A549 (cell line): ENCODE data around the gene CUL1.

ENCODE experiments used
- ESRRA ChIP-seq: fragments of 150-350 bp; IDR thresholded peaks from 2 replicates; pipeline ENCODE4 v1.6.1; 2014; ENCODE audit warnings: mild to moderate bottlenecking, low read length, borderline replicate concordance
- HOXB5 ChIP-seq: fragments of 250-450 bp; sonication (Bioruptor Pico); IDR thresholded peaks from 2 replicates; pipeline ENCODE4 v1.5.0; 2020; ENCODE audit warnings: mild to moderate bottlenecking, moderate library complexity
- JUNB ChIP-seq: fragments of >200 bp; sonication (Bioruptor Twin); formaldehyde crosslinking; IDR thresholded peaks from 2 replicates; pipeline ENCODE4 v1.6.1; 2016
- POLR2A ChIP-seq: IDR thresholded peaks from 2 replicates; pipeline ENCODE4 v1.6.1; 2012; ENCODE audit warnings: mild to moderate bottlenecking, low read length
- RNF2 ChIP-seq: fragments of 200-600 bp; sonication (generic); IDR thresholded peaks from 2 replicates; pipeline ENCODE4 v1.6.1; 2016; ENCODE audit warnings: low read depth, mild to moderate bottlenecking, antibody characterized with exemption, moderate library complexity, borderline replicate concordance
- ZNF302 ChIP-seq: fragments of 250-450 bp; sonication (Bioruptor Pico); IDR thresholded peaks from 2 replicates; pipeline ENCODE4 v1.9.0; 2021; ENCODE audit warnings: inconsistent platforms, mild to moderate bottlenecking, moderate library complexity
- TF ChIP-seq, protein P1 (sequence below): IDR thresholded peaks from 2 replicates; pipeline ENCODE4 v1.6.1; 2012
- TF ChIP-seq, protein P2 (sequence below): fragments of >200 bp; sonication (Bioruptor Twin); formaldehyde crosslinking; IDR thresholded peaks from 3 replicates; pipeline ENCODE4 v1.5.1; 2016

DNA sequence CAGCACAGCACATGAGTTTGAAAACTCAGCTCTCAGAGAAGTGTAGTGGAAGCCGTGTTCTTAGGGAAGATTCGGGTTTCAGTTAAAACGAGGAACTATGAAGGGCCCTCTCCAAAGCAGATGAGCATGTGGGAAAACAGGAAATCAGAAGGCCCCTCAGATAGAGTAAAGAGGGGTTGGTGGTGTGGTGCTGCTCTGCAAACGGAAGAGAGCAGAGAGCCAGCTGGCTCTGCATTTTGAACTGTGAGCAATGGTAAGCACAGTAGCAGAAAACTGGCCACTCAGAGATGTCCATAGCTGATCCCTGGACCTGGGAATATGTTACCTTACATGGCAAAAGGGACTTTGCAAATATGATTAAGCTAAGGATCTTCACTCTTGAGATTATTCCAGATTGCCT lies 27.9 kb upstream of the CUL1 start:
- no peak for TF ChIP-seq POLR2A
- no peak for TF ChIP-seq HOXB5 (CRISPR knock-in tag)
- TF ChIP-seq, protein P1, sequence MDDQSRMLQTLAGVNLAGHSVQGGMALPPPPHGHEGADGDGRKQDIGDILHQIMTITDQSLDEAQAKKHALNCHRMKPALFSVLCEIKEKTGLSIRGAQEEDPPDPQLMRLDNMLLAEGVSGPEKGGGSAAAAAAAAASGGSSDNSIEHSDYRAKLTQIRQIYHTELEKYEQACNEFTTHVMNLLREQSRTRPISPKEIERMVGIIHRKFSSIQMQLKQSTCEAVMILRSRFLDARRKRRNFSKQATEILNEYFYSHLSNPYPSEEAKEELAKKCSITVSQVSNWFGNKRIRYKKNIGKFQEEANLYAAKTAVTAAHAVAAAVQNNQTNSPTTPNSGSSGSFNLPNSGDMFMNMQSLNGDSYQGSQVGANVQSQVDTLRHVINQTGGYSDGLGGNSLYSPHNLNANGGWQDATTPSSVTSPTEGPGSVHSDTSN: no peak
- no peak for TF ChIP-seq ZNF302 (CRISPR knock-in tag)
- TF ChIP-seq, protein P2, sequence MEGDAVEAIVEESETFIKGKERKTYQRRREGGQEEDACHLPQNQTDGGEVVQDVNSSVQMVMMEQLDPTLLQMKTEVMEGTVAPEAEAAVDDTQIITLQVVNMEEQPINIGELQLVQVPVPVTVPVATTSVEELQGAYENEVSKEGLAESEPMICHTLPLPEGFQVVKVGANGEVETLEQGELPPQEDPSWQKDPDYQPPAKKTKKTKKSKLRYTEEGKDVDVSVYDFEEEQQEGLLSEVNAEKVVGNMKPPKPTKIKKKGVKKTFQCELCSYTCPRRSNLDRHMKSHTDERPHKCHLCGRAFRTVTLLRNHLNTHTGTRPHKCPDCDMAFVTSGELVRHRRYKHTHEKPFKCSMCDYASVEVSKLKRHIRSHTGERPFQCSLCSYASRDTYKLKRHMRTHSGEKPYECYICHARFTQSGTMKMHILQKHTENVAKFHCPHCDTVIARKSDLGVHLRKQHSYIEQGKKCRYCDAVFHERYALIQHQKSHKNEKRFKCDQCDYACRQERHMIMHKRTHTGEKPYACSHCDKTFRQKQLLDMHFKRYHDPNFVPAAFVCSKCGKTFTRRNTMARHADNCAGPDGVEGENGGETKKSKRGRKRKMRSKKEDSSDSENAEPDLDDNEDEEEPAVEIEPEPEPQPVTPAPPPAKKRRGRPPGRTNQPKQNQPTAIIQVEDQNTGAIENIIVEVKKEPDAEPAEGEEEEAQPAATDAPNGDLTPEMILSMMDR: no peak
- no peak for TF ChIP-seq ESRRA
- TF ChIP-seq JUNB: no peak
- no peak for TF ChIP-seq RNF2
